BJ (cell line): ENCODE data around the gene SMAP2. TPM values are rescaled to one million over a fixed set of nuclear protein-coding genes. Genes with fewer than 3 reads are reported as not detected.

Experiments
- CTCF ChIA-PET: fragments of 350-600 bp; formaldehyde crosslinking; extraction: SDS; loops from one replicate; lab custom pipeline; 2021; ENCODE audit warnings: antibody characterized with exemption, inconsistent platforms; lab: Yijun Ruan, JAX
- POLR2A ChIA-PET: fragments of 300-600 bp; sonication (Branson Sonifier 250); formaldehyde crosslinking; extraction: SDS; loops from one replicate; lab custom pipeline; 2021; ENCODE audit warnings: antibody characterized with exemption; lab: Charles Lee
- DNase-seq: peaks from one replicate; pipeline ENCODE4 v3.0.0-alpha.2; 2011; ENCODE audit warnings: low read depth
- H3K27me3 ChIP-seq: 2 replicates; pipeline ENCODE4 v1.6.0; 2011; ENCODE audit warnings: low read length; ENCODE audit not compliant: control insufficient read depth, insufficient read depth
- H3K36me3 ChIP-seq: 2 replicates; pipeline ENCODE4 v1.5.1; 2011; ENCODE audit warnings: low read length; ENCODE audit not compliant: control insufficient read depth, insufficient read depth
- H3K4me3 ChIP-seq: 2 replicates; pipeline ENCODE4 v1.5.1; 2011; ENCODE audit warnings: low read depth, mild to moderate bottlenecking, control low read depth, low read length
- polyA plus RNA-seq: library from polyadenylated mRNA; depleted of rRNA; stranded (reverse); fragments of >200 nt; gene quantifications from 2 replicates; pipeline ENCODE4 v1.2.3, GENCODE V29; 2011
- TF ChIP-seq, protein P1 (sequence below): IDR thresholded peaks from 2 replicates; pipeline ENCODE4 v1.5.1; 2011; ENCODE audit warnings: low read depth, mild to moderate bottlenecking, control low read depth, inconsistent platforms, low read length, moderate library complexity; ENCODE audit not compliant: insufficient read depth

Gene SMAP2
- polyA plus RNA-seq, 1 experiment, result 10.2 TPM

DNA sequence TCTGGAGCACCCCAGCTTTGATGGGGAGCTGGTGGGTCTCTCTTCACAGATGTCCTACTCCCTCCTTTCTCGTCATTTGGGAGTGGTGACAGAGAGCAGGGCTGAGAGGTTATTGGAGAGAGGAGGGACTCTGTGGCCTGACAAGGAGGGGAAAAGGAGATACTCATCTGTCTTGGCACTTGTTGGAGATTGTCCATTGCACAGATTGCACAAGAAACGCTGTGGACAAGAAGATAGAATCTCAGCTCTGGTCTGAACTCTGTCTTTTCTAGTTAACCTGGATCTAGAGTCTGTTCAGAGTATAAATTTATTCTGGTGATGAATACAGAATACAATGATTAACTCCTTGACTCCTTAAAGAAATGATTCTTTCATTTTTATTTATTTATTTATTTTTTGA, 22.4 kb upstream of the SMAP2 start:
- TF ChIP-seq, protein P1, sequence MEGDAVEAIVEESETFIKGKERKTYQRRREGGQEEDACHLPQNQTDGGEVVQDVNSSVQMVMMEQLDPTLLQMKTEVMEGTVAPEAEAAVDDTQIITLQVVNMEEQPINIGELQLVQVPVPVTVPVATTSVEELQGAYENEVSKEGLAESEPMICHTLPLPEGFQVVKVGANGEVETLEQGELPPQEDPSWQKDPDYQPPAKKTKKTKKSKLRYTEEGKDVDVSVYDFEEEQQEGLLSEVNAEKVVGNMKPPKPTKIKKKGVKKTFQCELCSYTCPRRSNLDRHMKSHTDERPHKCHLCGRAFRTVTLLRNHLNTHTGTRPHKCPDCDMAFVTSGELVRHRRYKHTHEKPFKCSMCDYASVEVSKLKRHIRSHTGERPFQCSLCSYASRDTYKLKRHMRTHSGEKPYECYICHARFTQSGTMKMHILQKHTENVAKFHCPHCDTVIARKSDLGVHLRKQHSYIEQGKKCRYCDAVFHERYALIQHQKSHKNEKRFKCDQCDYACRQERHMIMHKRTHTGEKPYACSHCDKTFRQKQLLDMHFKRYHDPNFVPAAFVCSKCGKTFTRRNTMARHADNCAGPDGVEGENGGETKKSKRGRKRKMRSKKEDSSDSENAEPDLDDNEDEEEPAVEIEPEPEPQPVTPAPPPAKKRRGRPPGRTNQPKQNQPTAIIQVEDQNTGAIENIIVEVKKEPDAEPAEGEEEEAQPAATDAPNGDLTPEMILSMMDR, result no peak

DNA sequence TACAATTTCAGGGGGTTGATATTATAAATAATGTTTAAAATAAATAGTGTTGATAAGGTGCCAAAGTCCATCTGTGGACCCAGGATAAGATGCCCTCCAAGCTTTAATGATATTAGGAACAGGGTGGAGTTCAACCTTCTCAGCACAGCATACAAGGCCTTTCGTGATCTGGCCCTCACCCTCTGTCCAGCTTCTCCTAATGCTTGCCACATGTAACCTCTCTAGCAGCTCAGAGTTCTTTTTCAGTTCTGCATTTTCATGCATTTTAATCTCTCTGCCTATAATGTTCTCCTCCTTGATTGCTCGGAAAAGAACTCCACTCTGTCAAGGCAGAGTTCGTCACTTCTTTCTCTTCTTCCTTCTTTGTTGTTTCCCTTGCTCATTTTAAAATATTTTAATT, 21.4 kb upstream of the SMAP2 start:
- DNase-seq, result no peak
- TF ChIP-seq, protein P1, result no peak
- CTCF ChIA-PET, result interaction anchor here (1.8 kb wide), 1 partner anchor 14 kb away, joined by 12 read pairs; no protein-coding TSS in a partner anchor
- H3K4me3 ChIP-seq, result no peak overlapping the region
- no peaks in the 10 kb centered on the region; the same call in 1 of the 2 replicates for H3K27me3 ChIP-seq
- H3K36me3 ChIP-seq, result no peaks in the 10 kb centered on the region
- POLR2A ChIA-PET, result no interaction called here

More for the DNA sequence above, 22.4 kb upstream of the SMAP2 start:
- Histone ChIP-seq H3K4me3 (no peak overlapping the region), H3K36me3 (no peaks in the 10 kb centered on the region), H3K27me3 (no peaks in the 10 kb centered on the region; the same call in 1 of the 2 replicates)
- no peak for DNase-seq
- POLR2A ChIA-PET, result no interaction called here
- CTCF ChIA-PET, result interaction anchor here (1.8 kb wide), 1 partner anchor 13 kb away, joined by 12 read pairs; no protein-coding TSS in a partner anchor

DNA sequence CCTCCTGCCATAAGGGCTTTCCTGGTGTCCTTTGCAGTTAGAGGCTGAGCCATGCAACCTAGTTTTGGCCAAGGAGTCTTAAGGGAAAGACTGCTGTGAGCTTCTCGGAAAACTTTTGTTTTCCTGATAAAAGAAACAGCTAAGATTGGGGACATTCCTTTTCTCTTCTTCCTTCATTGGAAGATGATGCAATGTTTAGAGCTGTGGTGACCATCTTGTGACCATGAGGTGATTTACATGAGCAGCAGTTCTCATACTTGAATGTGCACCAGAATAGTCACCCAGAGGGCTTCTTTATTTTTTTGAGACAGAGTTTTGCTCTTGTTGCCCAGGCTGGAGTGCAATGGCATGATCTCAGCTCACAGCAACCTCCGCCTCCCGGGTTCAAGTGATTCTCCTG, 20.4 kb upstream of the SMAP2 start:
- ChIA-PET CTCF (no interaction called here), POLR2A (no interaction called here)
- no peak for DNase-seq
- TF ChIP-seq, protein P1, result no peak
- H3K27me3 ChIP-seq, result no peaks in the 10 kb centered on the region; the same call in 1 of the 2 replicates
- H3K36me3 ChIP-seq, result no peaks in the 10 kb centered on the region
- H3K4me3 ChIP-seq, result no peak overlapping the region

GRCh38 chr1:40357625-40358024, 15.9 kb upstream of the SMAP2 start:
- ChIA-PET POLR2A (no interaction called here), CTCF (interaction anchor here (1.0 to 1.1 kb wide), 3 partner anchors 13 to 273 kb away, joined by 3 to 6 read pairs (median 4); no protein-coding TSS in a partner anchor)

GRCh38 chr1:40360631-40361030, 12.9 kb upstream of the SMAP2 start:
- Histone ChIP-seq H3K27me3 (peaks cover 3% of the 10 kb centered on the region; the same call in 1 of the 2 replicates), H3K36me3 (no peaks in the 10 kb centered on the region), H3K4me3 (no peak overlapping the region)
- no peak for DNase-seq
- ChIA-PET POLR2A (no interaction called here), CTCF (interaction anchor here (0.6 kb wide), 1 partner anchor 44 kb away, joined by 3 read pairs; no protein-coding TSS in a partner anchor)
- TF ChIP-seq, protein P1, result no peak

More at GRCh38 chr1:40357625-40358024, 15.9 kb upstream of the SMAP2 start:
- TF ChIP-seq, protein P1, result no peak
- peaks cover 3% of the 10 kb centered on the region; the same call in 1 of the 2 replicates for H3K27me3 ChIP-seq
- no peak overlapping the region for H3K4me3 ChIP-seq
- no peak for DNase-seq
- H3K36me3 ChIP-seq, result no peaks in the 10 kb centered on the region
